HepG2 (cell line): ENCODE results near the gene ZCWPW2. TPM values are rescaled to one million over a fixed set of nuclear protein-coding genes. Genes with fewer than 3 reads are reported as not detected.

Source experiments
- ATAD3A ChIP-seq: sonication (generic); formaldehyde crosslinking; IDR thresholded peaks from 2 replicates; pipeline ENCODE4 v1.4.0; 2020; ENCODE audit warnings: missing genetic modification reagents
- ATRX ChIP-seq: sonication (generic); formaldehyde crosslinking; IDR thresholded peaks from 2 replicates; pipeline ENCODE4 v1.4.0; 2020; ENCODE audit warnings: missing genetic modification reagents, borderline replicate concordance
- CBX5 ChIP-seq: sonication (generic); formaldehyde crosslinking; IDR thresholded peaks from 2 replicates; pipeline ENCODE4 v1.4.0; 2020; ENCODE audit warnings: missing genetic modification reagents, borderline replicate concordance
- CEBPB ChIP-seq: IDR thresholded peaks from 2 replicates; pipeline ENCODE4 v1.6.1; 2011; ENCODE audit warnings: low read depth, low read length, improper control_type of control experiment, borderline replicate concordance
- CREM ChIP-seq, 2 experiments: sonication (generic) in 1 of 2; formaldehyde crosslinking in 1 of 2; IDR thresholded peaks; 2 replicates each; pipeline versions ENCODE4 v1.4.0 to v1.6.1; 2016 to 2020; ENCODE audit warnings: antibody characterized with exemption in 1 of 2, mild to moderate bottlenecking in 1 of 2, missing genetic modification reagents in 1 of 2
- E2F1 ChIP-seq: sonication (generic); formaldehyde crosslinking; IDR thresholded peaks from 2 replicates; pipeline ENCODE4 v1.5.0; 2020; ENCODE audit warnings: missing genetic modification reagents
- GPBP1L1 ChIP-seq: sonication (generic); formaldehyde crosslinking; IDR thresholded peaks from 2 replicates; pipeline ENCODE4 v1.5.0; 2020; ENCODE audit warnings: mild to moderate bottlenecking, missing genetic modification reagents
- MAFG ChIP-seq: sonication (generic); formaldehyde crosslinking; IDR thresholded peaks from 2 replicates; pipeline ENCODE4 v1.5.1; 2020; ENCODE audit warnings: mild to moderate bottlenecking, missing genetic modification reagents
- SMYD3 ChIP-seq: sonication (generic); formaldehyde crosslinking; IDR thresholded peaks from 2 replicates; pipeline ENCODE4 v1.8.1; 2023; ENCODE audit warnings: mild to moderate bottlenecking, missing genetic modification reagents
- SNAPC4 ChIP-seq: sonication (generic); formaldehyde crosslinking; IDR thresholded peaks from 2 replicates; pipeline ENCODE4 v1.4.0; 2020; ENCODE audit warnings: mild to moderate bottlenecking, missing genetic modification reagents
- ZBTB43 ChIP-seq: sonication (generic); formaldehyde crosslinking; conservative IDR thresholded peaks from 2 replicates; pipeline ENCODE4 v1.4.0; 2020; ENCODE audit warnings: missing genetic modification reagents
- ZMAT3 ChIP-seq: sonication (generic); formaldehyde crosslinking; conservative IDR thresholded peaks from 2 replicates; pipeline ENCODE4 v1.7.0; 2021; ENCODE audit warnings: missing genetic modification reagents
- ZNF251 ChIP-seq: sonication (generic); formaldehyde crosslinking; IDR thresholded peaks from 2 replicates; pipeline ENCODE4 v1.9.0; 2021; ENCODE audit warnings: mild to moderate bottlenecking, missing genetic modification reagents
- ZNF30 ChIP-seq: sonication (generic); formaldehyde crosslinking; IDR thresholded peaks from 2 replicates; pipeline ENCODE4 v1.5.0; 2020; ENCODE audit warnings: mild to moderate bottlenecking, missing genetic modification reagents
- polyA plus RNA-seq, 8 experiments: library from polyadenylated mRNA; depleted of rRNA in 3 of 8; stranded (reverse) in 7 of 8; unstranded in 1 of 8; fragments of >200 nt; fragmentation: Illumina TruSeq in 4 of 8; extraction: Trizol in 4 of 8; gene quantifications; 2 replicates each; pipeline versions ENCODE4 v1.2.1 to v1.2.3, GENCODE V29; 2011 to 2016; ENCODE audit warnings: low read depth in 4 of 8, missing spikeins in 1 of 8, mixed read lengths in 1 of 8; ENCODE audit not compliant: insufficient read depth in 1 of 8
- total RNA-seq, 5 experiments: library from RNA; depleted of rRNA; stranded (reverse); fragments of >200 nt; fragmentation: Illumina TruSeq; extraction: Trizol; gene quantifications; 2 replicates each; pipeline ENCODE4 v1.2.3, GENCODE V29; 2016; ENCODE audit warnings: low read depth in 1 of 5
- TF ChIP-seq, protein P1 (sequence below): sonication (generic); formaldehyde crosslinking; IDR thresholded peaks from 2 replicates; pipeline ENCODE4 v1.9.0; 2021; ENCODE audit warnings: missing genetic modification reagents, borderline replicate concordance

The ZCWPW2 gene
- total and polyA plus RNA-seq, 2 of the 13 experiments (the other 11 are each of a cell fraction or from before 2014, with no cell fraction given): 0.17 to 0.53 TPM

- TF ChIP-seq ZBTB43 (CRISPR knock-in tag) (no peak), ZNF30 (CRISPR knock-in tag) (no peak), ZNF251 (CRISPR knock-in tag) (no peak), CEBPB (peak; percentile 15; the same call in 1 of the 2 replicates), MAFG (no peak), SNAPC4 (peak; percentile 76; the same call in 1 of the 2 replicates), ATAD3A (CRISPR knock-in tag) (no peak), ATRX (no peak), GPBP1L1 (CRISPR knock-in tag) (no peak), CBX5 (CRISPR knock-in tag) (no peak; the same call in 1 of the 2 replicates), ZMAT3 (CRISPR knock-in tag) (peak; percentile 86), CREM (IDR thresholded peaks at IDR 0.05) (peak; percentile 41; the same call in 1 of the 2 replicates), CREM (CRISPR knock-in tag; IDR thresholded peaks at IDR 0.05) (no peak), E2F1 (CRISPR knock-in tag) (peak; percentile 77), SMYD3 (CRISPR knock-in tag) (peak; percentile 76; the same call in 1 of the 2 replicates)
- TF ChIP-seq, protein P1, sequence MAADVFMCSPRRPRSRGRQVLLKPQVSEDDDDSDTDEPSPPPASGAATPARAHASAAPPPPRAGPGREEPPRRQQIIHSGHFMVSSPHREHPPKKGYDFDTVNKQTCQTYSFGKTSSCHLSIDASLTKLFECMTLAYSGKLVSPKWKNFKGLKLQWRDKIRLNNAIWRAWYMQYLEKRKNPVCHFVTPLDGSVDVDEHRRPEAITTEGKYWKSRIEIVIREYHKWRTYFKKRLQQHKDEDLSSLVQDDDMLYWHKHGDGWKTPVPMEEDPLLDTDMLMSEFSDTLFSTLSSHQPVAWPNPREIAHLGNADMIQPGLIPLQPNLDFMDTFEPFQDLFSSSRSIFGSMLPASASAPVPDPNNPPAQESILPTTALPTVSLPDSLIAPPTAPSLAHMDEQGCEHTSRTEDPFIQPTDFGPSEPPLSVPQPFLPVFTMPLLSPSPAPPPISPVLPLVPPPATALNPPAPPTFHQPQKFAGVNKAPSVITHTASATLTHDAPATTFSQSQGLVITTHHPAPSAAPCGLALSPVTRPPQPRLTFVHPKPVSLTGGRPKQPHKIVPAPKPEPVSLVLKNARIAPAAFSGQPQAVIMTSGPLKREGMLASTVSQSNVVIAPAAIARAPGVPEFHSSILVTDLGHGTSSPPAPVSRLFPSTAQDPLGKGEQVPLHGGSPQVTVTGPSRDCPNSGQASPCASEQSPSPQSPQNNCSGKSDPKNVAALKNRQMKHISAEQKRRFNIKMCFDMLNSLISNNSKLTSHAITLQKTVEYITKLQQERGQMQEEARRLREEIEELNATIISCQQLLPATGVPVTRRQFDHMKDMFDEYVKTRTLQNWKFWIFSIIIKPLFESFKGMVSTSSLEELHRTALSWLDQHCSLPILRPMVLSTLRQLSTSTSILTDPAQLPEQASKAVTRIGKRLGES (CRISPR knock-in tag): no peak
Measured at GRCh38 chr3:28348629-28349468, at the start of gene ZCWPW2, which contains the start of gene AZI2 (continued).
